ENCODE data around the gene C3orf52.

The C3orf52 gene

GRCh38 chr3:112136959-112137693 is 50.9 kb downstream of the C3orf52 start:
- DNase-seq (ENCODE audit: low spot score): peak; percentile 80

DNA sequence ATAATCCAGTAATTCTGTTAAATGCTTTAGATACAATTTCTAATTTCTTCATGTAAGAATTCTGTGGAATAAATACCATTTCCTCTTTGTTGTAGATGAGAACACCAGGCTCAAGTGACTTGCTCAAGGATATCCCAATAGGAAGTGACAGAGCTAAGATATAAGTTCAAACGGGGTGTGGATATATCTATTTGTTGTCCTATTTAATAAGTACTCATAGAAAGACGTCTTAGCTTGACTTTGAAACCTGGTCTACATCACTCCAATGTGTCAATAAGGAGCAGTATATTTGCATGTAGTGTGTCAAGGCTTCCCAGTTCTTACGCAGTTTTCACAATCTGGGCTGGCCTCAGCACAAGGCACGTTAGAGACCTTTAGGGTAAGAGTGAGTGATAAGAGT is 51.6 kb downstream of the C3orf52 start:
- DNase-seq (ENCODE audit: low spot score): no peak

- DNase-seq (ENCODE audit: low spot score): no peak
These were observed 52.2 kb downstream of the C3orf52 start for GRCh38 chr3:112138219-112138969.

DNA sequence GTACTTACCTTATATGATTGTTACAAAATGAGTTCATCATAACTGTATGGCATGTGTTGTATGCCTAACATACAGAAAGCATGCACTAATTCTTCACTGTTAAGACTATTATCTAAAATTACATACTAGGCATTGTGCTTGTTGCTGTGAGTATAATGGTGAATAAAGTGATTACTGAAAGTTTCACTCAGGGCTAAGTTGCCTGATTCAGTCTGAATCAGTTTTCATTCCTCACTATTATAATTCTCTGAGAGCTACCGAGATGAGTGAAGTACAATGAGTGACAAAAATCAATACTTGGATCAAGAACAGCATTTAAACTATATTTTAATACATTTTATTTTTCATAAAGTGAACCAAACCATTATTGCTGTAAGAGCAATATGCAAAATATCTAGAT is 54.4 kb downstream of the C3orf52 start:
- DNase-seq (ENCODE audit: low spot score): no peak

DNA sequence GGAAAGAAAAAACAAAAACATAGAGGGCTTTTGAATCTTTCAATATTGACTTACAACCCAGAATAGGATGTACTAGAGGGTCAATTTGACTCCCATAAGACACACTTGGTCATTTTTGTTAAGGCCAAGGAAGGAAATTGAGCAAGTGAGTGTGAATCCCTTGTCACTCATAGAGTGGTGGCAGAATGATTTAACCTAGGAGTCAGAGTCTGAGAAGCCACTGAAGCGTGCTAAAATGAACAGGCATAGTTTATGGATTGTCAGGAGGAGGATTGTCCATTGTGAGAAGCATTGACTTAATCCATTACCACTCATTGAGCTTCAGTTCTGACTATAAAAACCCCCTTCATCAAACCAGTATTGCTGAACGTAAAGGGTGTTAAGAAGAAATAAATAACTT is 55.1 kb downstream of the C3orf52 start:
- no peak for DNase-seq (ENCODE audit: low spot score)

DNA sequence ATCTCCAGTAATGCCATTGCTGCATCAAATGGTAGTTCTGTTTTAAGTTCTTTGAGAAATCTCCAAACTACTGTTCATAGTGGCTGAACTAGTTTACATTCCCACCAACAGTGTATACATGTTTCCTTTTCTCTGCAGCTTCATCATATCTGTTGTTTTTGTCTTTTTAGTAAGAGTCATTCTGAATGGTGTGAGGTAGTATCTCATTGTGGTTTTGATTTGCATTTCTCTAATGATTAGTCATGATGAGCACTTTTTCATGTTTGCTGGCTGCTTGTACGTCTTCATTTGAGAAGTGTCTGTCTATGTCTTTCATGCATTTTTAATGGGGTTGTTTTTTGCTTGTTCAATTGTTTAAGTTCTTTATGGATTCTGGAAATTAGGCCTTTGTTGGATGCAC is 57.1 kb downstream of the C3orf52 start:
- no peak for DNase-seq (ENCODE audit: low spot score)

- no peak for DNase-seq (ENCODE audit: low spot score)
These were observed 57.5 kb downstream of the C3orf52 start for GRCh38 chr3:112143689-112144088.

DNA sequence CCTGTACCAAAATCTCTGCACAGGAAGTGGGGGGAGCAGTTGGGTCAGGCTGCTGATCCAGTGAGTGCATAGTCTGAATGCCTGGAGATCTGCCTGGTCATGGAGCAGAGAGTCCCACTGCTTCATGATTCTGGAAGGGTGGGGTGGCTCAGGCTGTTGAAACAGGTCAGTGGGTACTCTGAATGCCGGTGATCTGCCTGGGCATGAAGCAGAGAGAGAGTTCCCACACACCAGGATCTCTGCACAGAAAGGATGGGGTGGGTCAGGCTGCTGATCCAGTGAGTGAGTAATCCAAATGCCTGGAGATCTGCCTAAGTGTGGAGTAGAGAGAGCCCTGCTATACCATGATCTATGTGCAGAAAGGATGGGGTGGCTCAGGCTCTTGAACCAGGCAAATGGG is 62.9 kb downstream of the C3orf52 start:
- DNase-seq (ENCODE audit: low spot score): no peak

- no peak for DNase-seq (ENCODE audit: low spot score)
These were observed 81.6 kb downstream of the C3orf52 start for GRCh38 chr3:112167758-112168157.
